GM18499 (cell line): ENCODE results near the gene PRR9.
"Not testable (repeated sequence)": the region's sequence is repeated elsewhere in the genome, so short reads cannot be mapped to it uniquely, and the experiment has no call there.

Experiments
- ATAC-seq: cut with Tn5 transposase; IDR thresholded peaks from one replicate; pipeline ENCODE4 v1.9.1; 2021; ENCODE audit warnings: moderate number of reproducible peaks; ENCODE audit not compliant: insufficient read depth, unreplicated experiment

PRR9 gene

GRCh38 chr1:153217212-153217611 lies at the start of gene PRR9:
TSS of gene PRR9 (plus strand) at chr1:153217584. CDS start at chr1:153218145, 561 bp downstream.
- ATAC-seq: no peak

GRCh38 chr1:153168686-153169085 lies 48.7 kb upstream of the PRR9 start:
- ATAC-seq: no peak

- ATAC-seq: no peak
These were observed 42.8 kb upstream of the PRR9 start for GRCh38 chr1:153174624-153175023.

- no peak for ATAC-seq
These were observed 38.5 kb upstream of the PRR9 start for GRCh38 chr1:153178922-153179321.

GRCh38 chr1:153180556-153180955 lies 36.8 kb upstream of the PRR9 start:
- ATAC-seq: no peak

GRCh38 chr1:153188301-153188700 lies 29.1 kb upstream of the PRR9 start:
- not testable (repeated sequence) for ATAC-seq

- no peak for ATAC-seq
These were observed 27.0 kb upstream of the PRR9 start for GRCh38 chr1:153190373-153190772.

- ATAC-seq: no peak
These were observed 24.7 kb upstream of the PRR9 start for GRCh38 chr1:153192697-153193096.

- ATAC-seq: no peak
These were observed 22.9 kb upstream of the PRR9 start for GRCh38 chr1:153194331-153195050.

- no peak for ATAC-seq
These were observed 22.2 kb upstream of the PRR9 start for GRCh38 chr1:153195216-153195615.

GRCh38 chr1:153202006-153202405 lies 15.4 kb upstream of the PRR9 start:
- ATAC-seq: no peak

- no peak for ATAC-seq
These were observed 14.3 kb upstream of the PRR9 start, which contains the start of gene LELP1 for GRCh38 chr1:153203130-153203529. TSS of gene LELP1 (plus strand) at chr1:153203430. CDS start at chr1:153204708, 1,278 bp downstream.

- ATAC-seq: no peak
These were observed 10.8 kb upstream of the PRR9 start for GRCh38 chr1:153206631-153207030.

GRCh38 chr1:153210206-153210605 lies 7.2 kb upstream of the PRR9 start:
- ATAC-seq: no peak

- no peak for ATAC-seq
These were observed 5.2 kb upstream of the PRR9 start for GRCh38 chr1:153212201-153212600.

- ATAC-seq: no peak
These were observed 3.9 kb upstream of the PRR9 start for GRCh38 chr1:153213519-153213918.

- ATAC-seq: no peak
These were observed 496 bp downstream of the PRR9 start for GRCh38 chr1:153217744-153218416.

- no peak for ATAC-seq
These were observed 3.4 kb downstream of the PRR9 start for GRCh38 chr1:153220606-153221303.

GRCh38 chr1:153223040-153223891 lies 5.9 kb downstream of the PRR9 start:
- not testable (repeated sequence) for ATAC-seq

GRCh38 chr1:153227810-153228209 lies 10.4 kb downstream of the PRR9 start:
- no peak for ATAC-seq
